Measurements from ENCODE around the gene TLE1. TPM values are rescaled to one million over a fixed set of nuclear protein-coding genes. Genes with fewer than 3 reads are reported as not detected.

TLE1 gene
- total and polyA plus RNA-seq, 2 of the 4 experiments (the other 2 are of a cell fraction) = 36.0 to 51.0 TPM

DNA sequence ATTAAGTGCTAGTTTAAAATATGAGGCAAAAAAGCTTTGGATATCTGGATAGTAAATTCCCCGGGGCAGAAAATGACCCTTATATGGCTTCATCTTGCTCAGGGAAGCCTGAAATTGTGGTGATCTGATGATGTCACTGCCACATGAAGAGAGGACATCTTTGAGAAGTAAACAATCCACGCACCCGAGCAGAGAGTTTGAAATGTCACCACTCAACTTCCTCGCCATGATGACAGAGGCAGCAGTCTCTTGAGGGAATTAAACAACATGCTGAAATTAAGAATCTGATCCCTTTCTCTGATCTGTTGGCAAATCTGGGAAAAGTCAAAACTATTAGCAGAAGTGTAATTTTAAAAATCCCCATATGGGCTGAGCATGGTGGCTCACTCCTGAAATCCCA, 110.0 kb downstream of the TLE1 start:
- DNase-seq = no peak

More for the DNA sequence above, 110.0 kb downstream of the TLE1 start:
- H2BK120ac ChIP-seq (ENCODE audit: low read depth, low read length) = no peak overlapping the region
- H2BK5ac ChIP-seq (ENCODE audit: low read depth, low read length, poor library complexity, severe bottlenecking) = no peak overlapping the region
- H2AK5ac ChIP-seq (ENCODE audit: low read depth, low read length) = no peak overlapping the region
- H2BK15ac ChIP-seq (ENCODE audit: low read depth, low read length) = no peak overlapping the region
- 0 out of 2 replicates have a peak overlapping the region, but pooled peaks have one; percentile 21 for H3K4ac ChIP-seq (ENCODE audit: low read depth, low read length)
- ChIA-PET CTCF (no interaction called here), POLR2A (ENCODE audit: unreplicated experiment) (no interaction called here)
- dilution Hi-C loops (cut with HindIII; ENCODE audit: low sequenced_read_pairs, unreplicated experiment) = no loop called here
- no peak overlapping the region for H3K9ac ChIP-seq (ENCODE audit: low read depth, low read length)
- peaks cover 4% of the 10 kb centered on the region for H3K4me1 ChIP-seq (ENCODE audit: control insufficient read depth, insufficient read depth, low read length)
- in situ Hi-C loops (cut with MboI; ENCODE audit: low sequenced_read_pairs) = no loop called here
- peak overlapping the region; percentile 47; the same call in 1 of the 2 replicates for H3K4me2 ChIP-seq (ENCODE audit: low read depth, low read length)
- no peak overlapping the region for H2AFZ ChIP-seq (replicated peaks; ENCODE audit: low read length, poor library complexity)
- intact Hi-C loops (cut with micrococcal nuclease) = no loop called here
- H2AK9ac ChIP-seq (replicated peaks; ENCODE audit: low read depth, low read length, poor library complexity) = no peak overlapping the region
- no peak overlapping the region for H3K14ac ChIP-seq (replicated peaks; ENCODE audit: low read depth, low read length)
- TF ChIP-seq, protein P1, sequence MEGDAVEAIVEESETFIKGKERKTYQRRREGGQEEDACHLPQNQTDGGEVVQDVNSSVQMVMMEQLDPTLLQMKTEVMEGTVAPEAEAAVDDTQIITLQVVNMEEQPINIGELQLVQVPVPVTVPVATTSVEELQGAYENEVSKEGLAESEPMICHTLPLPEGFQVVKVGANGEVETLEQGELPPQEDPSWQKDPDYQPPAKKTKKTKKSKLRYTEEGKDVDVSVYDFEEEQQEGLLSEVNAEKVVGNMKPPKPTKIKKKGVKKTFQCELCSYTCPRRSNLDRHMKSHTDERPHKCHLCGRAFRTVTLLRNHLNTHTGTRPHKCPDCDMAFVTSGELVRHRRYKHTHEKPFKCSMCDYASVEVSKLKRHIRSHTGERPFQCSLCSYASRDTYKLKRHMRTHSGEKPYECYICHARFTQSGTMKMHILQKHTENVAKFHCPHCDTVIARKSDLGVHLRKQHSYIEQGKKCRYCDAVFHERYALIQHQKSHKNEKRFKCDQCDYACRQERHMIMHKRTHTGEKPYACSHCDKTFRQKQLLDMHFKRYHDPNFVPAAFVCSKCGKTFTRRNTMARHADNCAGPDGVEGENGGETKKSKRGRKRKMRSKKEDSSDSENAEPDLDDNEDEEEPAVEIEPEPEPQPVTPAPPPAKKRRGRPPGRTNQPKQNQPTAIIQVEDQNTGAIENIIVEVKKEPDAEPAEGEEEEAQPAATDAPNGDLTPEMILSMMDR (conservative IDR thresholded peaks at IDR 0.05; ENCODE audit: low read depth, low read length) = no peak
- TF ChIP-seq POLR2A (IDR thresholded peaks at IDR 0.05; ENCODE audit: low read depth, low read length) (no peak), NFE2L2 (IDR thresholded peaks at IDR 0.05; ENCODE audit: low read depth, low read length) (no peak), SMC3 (IDR thresholded peaks at IDR 0.05; ENCODE audit: low read depth, low read length) (no peak), CEBPB (IDR thresholded peaks at IDR 0.05; ENCODE audit: low read depth, low read length) (no peak), BHLHE40 (IDR thresholded peaks at IDR 0.05; ENCODE audit: low read depth, low read length) (no peak), RFX5 (IDR thresholded peaks at IDR 0.05; ENCODE audit: low read depth, low read length) (no peak)
- TF ChIP-seq, protein P2, sequence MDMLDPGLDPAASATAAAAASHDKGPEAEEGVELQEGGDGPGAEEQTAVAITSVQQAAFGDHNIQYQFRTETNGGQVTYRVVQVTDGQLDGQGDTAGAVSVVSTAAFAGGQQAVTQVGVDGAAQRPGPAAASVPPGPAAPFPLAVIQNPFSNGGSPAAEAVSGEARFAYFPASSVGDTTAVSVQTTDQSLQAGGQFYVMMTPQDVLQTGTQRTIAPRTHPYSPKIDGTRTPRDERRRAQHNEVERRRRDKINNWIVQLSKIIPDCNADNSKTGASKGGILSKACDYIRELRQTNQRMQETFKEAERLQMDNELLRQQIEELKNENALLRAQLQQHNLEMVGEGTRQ (IDR thresholded peaks at IDR 0.05; ENCODE audit: low read depth, low read length) = no peak
- H4K8ac ChIP-seq (ENCODE audit: low read depth in 2 of 2, low read length in 2 of 2) = no peak overlapping the region
- H3K4me3 ChIP-seq (ENCODE audit: insufficient read depth, low read depth, low read length) = no peak overlapping the region
- no peaks in the 10 kb centered on the region for H4K20me1 ChIP-seq (ENCODE audit: insufficient read depth, low read length)
- H3K23ac ChIP-seq (ENCODE audit: low read depth, low read length) = no peak overlapping the region
- no peaks in the 10 kb centered on the region for H3K27me3 ChIP-seq (ENCODE audit: control insufficient read depth, insufficient read depth, low read length)
- no TSS peak for BruUV-seq (replicated peaks)
- no peak overlapping the region for H3K27ac ChIP-seq (ENCODE audit: insufficient read depth, low read length)
- H2BK20ac ChIP-seq (ENCODE audit: low read depth, low read length) = no peak overlapping the region
- peaks cover 5% of the 10 kb centered on the region for H3K9me1 ChIP-seq (ENCODE audit: insufficient read depth, low read length)
- peaks cover 16% of the 10 kb centered on the region for H3K36me3 ChIP-seq (ENCODE audit: control insufficient read depth, insufficient read depth, low read length)
- H3K18ac ChIP-seq (ENCODE audit: low read depth, low read length) = peak overlapping the region; percentile 80; the same call in 1 of the 2 replicates
- H3K79me1 ChIP-seq (ENCODE audit: low read depth in 1 of 2, low read length in 2 of 2) = no peaks in the 10 kb centered on the region
- peak overlapping the region; percentile 53; the same call in 1 of the 2 replicates for H4K5ac ChIP-seq (ENCODE audit: low read depth, low read length)
- no peak overlapping the region for H4K91ac ChIP-seq (ENCODE audit: insufficient read depth, low read depth, low read length)
- ATAC-seq (ENCODE audit: low read depth) = no peak
- no CpG with 5 or more reads among the region's 4 CpGs for WGBS, 2 experiments (ENCODE audit: extremely low coverage in 2 of 2, insufficient read length in 1 of 2)
- no peak overlapping the region for H3K56ac ChIP-seq (ENCODE audit: extremely low read depth, insufficient read depth, low read length)
- H3K9me3 ChIP-seq (ENCODE audit: control insufficient read depth, insufficient read depth, low read length) = no peaks in the 10 kb centered on the region

Measured in IMR-90 (cell line).